SK-N-MC (cell line): Measurements from ENCODE around the gene NUBP2.

Experiments
- EZH2 ChIP-seq: fragments of 200-600 bp; sonication (generic); IDR thresholded peaks from one replicate; pipeline ENCODE4 v1.6.1; 2017; ENCODE audit warnings: antibody characterized with exemption
- FOXP2 ChIP-seq: optimal IDR thresholded peaks from 2 replicates; pipeline ENCODE3; 2011; ENCODE audit warnings: mild to moderate bottlenecking, moderate library complexity; ENCODE audit not compliant: insufficient read depth; ENCODE audit errors: extremely low read length, control extremely low read depth
- POLR2AphosphoS5 ChIP-seq: IDR thresholded peaks from 2 replicates; pipeline ENCODE4 v1.6.1; 2012; ENCODE audit warnings: mild to moderate bottlenecking, low read depth, low read length, borderline replicate concordance

- TF ChIP-seq POLR2AphosphoS5 (no peak), EZH2 (no peak), FOXP2 (no peak)
Measured at GRCh38 chr16:1790611-1791255, 8.0 kb downstream of the NUBP2 start.
